HG03175 (cell line): ENCODE data around the gene AFG1L.
"Not testable (repeated sequence)": the region's sequence is repeated elsewhere in the genome, so short reads cannot be mapped to it uniquely, and the experiment has no call there.

Source experiments
- ATAC-seq: cut with Tn5 transposase; IDR thresholded peaks from one replicate; pipeline ENCODE4 v1.9.1; 2021; ENCODE audit warnings: mild to moderate bottlenecking, moderate library complexity; ENCODE audit not compliant: unreplicated experiment

Gene AFG1L

DNA sequence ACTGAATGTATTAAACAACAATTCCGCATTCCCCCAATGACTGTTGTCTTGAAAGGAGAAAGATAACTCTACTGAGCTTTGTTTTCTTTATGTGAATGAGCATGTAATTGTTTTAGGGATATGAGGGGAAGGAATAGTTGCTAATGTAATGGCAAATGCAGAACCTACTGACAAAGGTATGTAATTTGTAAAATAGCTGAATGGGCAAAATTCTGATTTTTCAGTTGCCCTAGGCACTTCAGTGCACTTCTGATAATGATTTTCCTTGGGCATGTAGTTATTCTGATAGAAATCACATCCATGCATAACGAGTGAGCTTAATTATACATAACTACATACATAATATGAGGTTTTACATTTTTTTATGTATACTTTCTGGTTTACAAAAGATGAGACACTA is 212.5 kb downstream of the AFG1L start:
- no peak for ATAC-seq

GRCh38 chr6:108510461-108511319 is 215.8 kb downstream of the AFG1L start:
- no peak for ATAC-seq

DNA sequence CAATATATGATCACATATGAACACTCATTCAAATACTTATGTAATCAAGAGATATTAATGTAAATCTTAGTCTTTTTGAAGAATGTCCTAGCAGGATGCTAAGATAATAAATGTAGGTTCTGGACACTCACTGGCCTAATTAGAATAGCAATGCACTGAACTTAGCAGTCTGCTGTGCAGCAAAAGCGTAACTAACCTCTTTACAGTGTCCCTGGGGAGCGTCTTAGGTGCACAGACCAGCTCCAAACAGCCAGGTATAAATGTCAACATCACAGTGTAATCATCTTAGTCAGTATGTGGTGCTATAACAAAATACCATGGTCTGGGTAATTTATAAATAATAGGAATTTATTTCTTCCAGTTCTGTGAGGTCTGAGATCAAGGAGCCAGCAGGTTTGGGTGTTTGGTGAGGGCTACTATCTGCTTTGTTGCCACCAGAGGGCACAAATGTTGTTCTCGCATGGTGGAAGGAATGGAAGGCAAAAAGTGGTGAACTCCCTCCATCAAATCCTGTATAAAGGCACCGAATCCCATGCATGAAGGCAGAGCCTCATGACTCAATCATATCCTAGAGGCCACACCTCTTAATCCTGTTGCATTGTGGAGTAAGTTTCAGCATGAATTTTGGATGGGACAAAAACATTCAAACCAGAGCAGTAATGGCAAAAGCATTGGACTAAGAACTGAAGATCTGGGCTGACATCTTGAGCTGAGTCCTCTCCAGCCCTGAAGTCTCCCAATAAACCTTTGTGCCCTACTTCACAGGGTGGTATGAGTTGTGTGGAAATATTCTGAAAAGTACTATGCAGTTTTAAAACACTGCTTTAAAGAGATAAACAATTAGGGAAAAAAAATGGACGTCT is 224.1 kb downstream of the AFG1L start:
- no peak for ATAC-seq

DNA sequence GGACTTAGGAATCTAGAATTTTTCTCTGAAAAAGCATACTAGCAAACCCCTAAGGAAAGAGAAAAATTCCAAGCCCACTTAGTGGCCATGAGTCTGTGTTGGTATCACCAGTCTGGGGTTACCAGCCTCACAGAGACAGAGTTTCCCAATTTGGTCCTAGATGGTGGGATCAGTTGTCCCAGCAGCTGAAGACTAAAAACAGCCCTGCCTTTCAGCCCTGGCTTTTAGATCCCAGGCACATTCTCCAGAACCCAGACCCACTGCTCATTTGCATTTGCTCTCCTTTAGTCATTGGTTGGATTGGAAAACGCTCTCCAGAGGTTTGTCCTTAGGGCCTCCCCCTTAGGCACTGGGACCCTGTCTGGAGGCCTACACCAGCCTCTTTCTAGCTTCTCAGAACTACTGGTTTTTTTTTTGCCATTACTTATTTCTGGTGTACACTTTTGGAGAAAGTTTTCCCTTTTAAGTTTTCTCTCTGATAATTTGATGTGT is 226.8 kb downstream of the AFG1L start:
- ATAC-seq = no peak

GRCh38 chr6:108523697-108524096 is 228.8 kb downstream of the AFG1L start:
- ATAC-seq = no peak

- ATAC-seq = no peak
Measured at GRCh38 chr6:108524528-108525248, 229.8 kb downstream of the AFG1L start.

- no peak for ATAC-seq
Measured at GRCh38 chr6:108526739-108527174, 231.9 kb downstream of the AFG1L start.

DNA sequence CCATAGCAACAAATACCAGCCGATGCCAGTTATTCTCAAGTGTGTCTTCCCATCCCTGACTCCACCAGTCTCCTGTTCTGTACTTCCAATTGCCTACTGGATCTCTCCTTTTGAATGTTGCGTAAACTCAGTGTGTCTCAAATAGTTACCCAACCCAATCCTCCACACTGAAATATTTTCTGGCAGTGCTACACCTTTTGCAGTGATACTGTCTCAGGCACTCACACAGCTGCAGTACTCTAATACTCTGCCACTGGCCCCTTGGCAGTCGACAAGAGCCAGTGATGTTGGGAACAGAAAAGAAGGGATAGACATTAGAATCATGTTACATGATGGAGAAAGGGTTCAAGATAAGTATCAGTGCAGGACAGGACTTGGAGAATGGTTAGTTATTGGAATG is 234.0 kb downstream of the AFG1L start:
- ATAC-seq = no peak

DNA sequence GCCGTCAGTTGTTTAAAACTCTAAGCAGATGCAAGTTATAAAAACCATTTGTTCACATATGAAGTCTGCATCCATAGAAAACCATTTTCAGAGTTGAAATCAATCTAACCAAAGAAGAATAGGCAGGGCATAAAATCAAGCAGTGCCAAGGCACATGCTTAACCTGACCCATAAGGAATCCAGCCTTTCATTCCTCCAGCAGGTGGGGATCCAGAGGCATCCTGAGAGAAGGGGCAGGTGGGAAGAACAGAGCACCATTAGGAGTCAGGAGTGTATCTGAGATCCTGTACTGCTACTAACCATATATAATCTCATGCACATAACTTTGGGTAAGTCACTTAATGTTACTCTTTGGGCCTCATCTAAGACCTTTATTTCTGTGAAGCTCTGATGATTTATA is 236.5 kb downstream of the AFG1L start:
- no peak for ATAC-seq

- ATAC-seq = no peak
Measured at GRCh38 chr6:108535114-108535742, 240.4 kb downstream of the AFG1L start.

GRCh38 chr6:108535920-108536535 is 241.2 kb downstream of the AFG1L start:
- not testable (repeated sequence) for ATAC-seq

DNA sequence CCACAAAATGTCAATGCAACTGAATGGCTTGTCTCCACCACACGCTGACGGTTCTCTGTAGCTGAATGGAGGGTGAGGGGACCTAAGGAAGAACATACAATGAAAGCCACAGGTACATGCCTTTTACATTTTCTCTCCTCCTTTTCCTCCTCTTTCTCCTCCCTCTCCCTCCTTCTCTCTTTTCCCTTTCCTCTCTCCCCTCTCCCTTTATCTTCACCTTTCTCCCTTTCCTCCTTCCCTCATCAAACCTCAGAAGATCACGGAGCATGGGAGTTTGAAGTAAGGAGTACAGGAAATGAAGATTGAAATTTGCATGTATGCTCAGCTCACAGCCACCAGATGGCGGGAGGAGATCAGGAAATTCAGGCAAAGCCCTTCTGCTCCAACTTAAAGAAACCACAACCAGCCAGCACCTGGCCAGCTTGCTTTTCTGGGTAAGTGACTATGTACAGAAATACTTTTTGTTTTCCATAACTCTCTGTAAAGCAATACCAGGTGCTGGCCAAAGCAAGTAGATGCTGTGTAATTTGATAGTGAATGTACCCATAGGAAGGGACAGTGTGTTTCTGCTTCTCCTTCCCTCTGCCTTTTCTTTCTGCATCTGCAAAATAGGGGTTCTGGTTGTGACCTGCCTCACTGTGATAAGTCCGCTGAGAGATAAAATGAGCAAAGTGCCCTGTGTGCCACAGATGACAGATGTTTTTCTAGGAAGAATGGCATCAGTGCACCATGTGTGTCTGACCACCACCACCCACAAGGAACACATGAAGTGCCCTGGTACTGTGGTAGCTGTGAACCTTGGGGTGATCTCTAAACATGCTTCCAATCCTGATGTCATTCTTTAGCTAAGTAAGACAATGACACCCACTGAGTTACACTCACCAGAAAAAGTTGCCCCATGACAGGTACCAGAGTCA is 247.2 kb downstream of the AFG1L start:
- no peak for ATAC-seq

GRCh38 chr6:108543175-108543940 is 248.5 kb downstream of the AFG1L start:
- no peak for ATAC-seq

GRCh38 chr6:108544606-108545005 is 249.8 kb downstream of the AFG1L start:
- no peak for ATAC-seq

DNA sequence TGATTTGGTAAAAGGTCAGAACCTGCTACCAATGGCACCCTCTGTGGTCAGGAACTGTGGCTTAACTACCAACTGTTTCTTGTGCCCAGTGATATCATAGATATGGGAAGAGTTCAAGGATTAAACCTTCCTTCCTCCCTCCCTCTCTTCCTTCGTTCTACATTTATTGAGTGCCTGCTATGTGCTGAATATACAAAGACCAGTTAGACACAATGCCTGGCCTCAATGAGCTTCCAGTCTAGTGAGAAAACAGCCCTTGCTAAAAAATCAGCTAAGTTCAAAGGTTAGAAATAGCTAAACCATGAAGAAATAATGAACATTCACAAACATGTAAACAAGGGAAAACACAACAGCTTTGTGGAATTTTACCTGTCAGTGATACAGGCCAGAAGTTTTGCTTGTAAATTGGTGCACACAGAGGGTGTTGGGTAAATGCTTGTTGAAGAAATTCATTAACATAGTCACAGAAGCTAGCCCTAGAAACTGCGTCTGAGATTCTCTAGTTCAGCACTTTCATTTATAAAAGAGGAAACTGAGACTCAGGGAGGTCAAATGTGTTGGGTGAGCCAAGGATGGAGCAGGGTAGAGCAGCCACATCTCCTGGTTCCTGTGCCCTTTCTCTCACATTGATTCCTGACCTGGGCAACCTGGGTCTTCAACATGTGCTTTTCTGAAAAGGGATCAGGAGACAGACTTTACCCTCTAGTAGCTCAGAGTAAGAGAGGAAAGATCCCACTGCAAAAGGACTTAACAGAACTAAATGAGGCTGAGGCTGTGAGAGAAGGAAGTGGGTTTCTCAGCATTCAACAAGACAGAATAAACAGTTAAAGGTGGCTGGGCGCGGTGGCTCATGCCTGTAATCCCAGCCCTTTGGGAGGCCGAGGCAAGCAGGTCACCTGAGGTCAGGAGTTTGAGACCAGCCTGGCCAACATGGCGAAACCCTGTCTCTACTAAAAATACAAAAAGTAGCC is 251.5 kb downstream of the AFG1L start:
- no peak for ATAC-seq

GRCh38 chr6:108549241-108549640 is 254.4 kb downstream of the AFG1L start:
- no peak for ATAC-seq

DNA sequence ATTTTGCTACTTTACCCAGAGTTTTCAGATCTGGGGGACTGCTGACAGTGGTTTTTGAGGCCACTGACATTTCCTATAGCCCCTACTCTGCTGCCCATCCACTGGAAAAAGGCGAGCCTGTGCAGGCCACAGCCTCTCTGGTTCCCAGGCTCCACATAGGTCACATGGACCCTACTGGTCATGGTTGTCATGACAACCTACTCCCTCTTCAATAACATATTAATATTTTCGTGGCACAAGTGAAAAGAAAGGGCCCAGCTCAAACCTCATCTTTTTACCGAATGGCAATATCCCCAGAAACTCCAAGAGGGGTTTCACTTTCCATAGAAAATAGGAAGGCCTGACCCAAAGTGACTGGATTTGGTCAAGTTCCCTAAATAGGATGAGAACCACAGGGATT is 254.9 kb downstream of the AFG1L start:
- ATAC-seq = no peak
